ENCODE measurements around the gene CARD6.

Gene CARD6

GRCh38 chr5:40826489-40827187 lies 14.5 kb upstream of the CARD6 start:
- no peak overlapping the region; a peak in 1 of 22 replicates for H3K9ac ChIP-seq
- H3K36me3 ChIP-seq, result peaks cover 63 to 84% (median 70%) of the 10 kb centered on the region in 11 experiments
- no peaks in the 10 kb centered on the region for H3K9me3 ChIP-seq (replicated peaks in 1 of 11)
- peak overlapping the region in 2 of 11 experiments; percentile 3 to 5; a peak in 3 of 22 replicates for H3K27ac ChIP-seq
- H3K4me1 ChIP-seq, result peaks cover 6 to 31% (median 12%) of the 10 kb centered on the region in 10 experiments; a peak in 18 of 20 replicates
- no peak overlapping the region for H3K4me3 ChIP-seq
- no peak overlapping the region for H3K4me2 ChIP-seq
- no peak for TF ChIP-seq Cebpa-rat (IDR thresholded peaks at IDR 0.05)
- peaks cover 68 to 96% (median 84%) of the 10 kb centered on the region in 11 experiments; a peak in 21 of 22 replicates for H4K20me1 ChIP-seq
- no peaks in the 10 kb centered on the region for H3K27me3 ChIP-seq

GRCh38 chr5:40827188-40827977 lies 13.8 kb upstream of the CARD6 start:
- Histone ChIP-seq H3K4me3 (no peak overlapping the region), H3K4me1 (peaks cover 13 to 39% (median 20%) of the 10 kb centered on the region in 10 experiments), H3K27me3 (no peaks in the 10 kb centered on the region), H3K36me3 (peaks cover 70 to 84% (median 73%) of the 10 kb centered on the region in 11 experiments), H3K4me2 (no peak overlapping the region), H3K9ac (no peak overlapping the region), H3K9me3 (replicated peaks in 1 of 11) (no peaks in the 10 kb centered on the region), H4K20me1 (peaks cover 75 to 99% (median 92%) of the 10 kb centered on the region in 11 experiments), H3K27ac (no peak overlapping the region)
- TF ChIP-seq Cebpa-rat (IDR thresholded peaks at IDR 0.05), result no peak

DNA sequence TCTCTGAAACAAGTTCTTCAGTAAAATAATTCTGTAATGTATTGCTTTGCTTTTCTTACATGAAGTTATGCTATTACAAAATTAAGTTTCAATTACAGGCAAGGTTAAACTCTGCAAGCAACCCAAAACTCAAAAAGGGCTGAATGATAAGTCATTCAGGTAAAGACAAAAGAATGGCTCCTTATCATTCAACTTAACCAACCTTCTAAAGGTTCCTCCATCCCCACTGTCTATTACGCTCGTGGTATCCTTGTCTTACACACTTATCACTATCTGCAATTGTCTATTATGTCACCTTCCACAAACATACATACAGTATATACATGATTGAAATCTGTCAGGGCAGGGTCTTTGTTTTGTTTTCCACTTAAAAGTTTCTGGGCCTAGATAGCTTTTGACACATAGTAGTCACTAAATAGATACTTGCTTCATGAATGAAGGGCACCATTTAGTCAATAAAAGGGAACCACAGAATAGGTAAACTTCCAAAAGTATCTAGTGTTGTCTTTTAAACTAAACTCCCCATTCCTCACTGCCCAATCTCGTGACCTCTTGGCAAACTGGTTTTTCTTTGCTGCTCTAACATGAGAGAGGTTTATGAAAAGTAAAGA lies 13.0 kb upstream of the CARD6 start:
- Histone ChIP-seq H3K9ac (no peak overlapping the region), H3K27ac (no peak overlapping the region), H3K36me3 (peaks cover 77 to 86% (median 80%) of the 10 kb centered on the region in 11 experiments), H3K4me3 (no peak overlapping the region), H3K27me3 (no peaks in the 10 kb centered on the region), H3K4me1 (peaks cover 21 to 46% (median 27%) of the 10 kb centered on the region in 10 experiments), H3K4me2 (no peak overlapping the region), H4K20me1 (peaks cover 83 to 100% (median 98%) of the 10 kb centered on the region in 11 experiments), H3K9me3 (replicated peaks in 1 of 11) (no peaks in the 10 kb centered on the region)
- no peak for TF ChIP-seq Cebpa-rat (IDR thresholded peaks at IDR 0.05)

DNA sequence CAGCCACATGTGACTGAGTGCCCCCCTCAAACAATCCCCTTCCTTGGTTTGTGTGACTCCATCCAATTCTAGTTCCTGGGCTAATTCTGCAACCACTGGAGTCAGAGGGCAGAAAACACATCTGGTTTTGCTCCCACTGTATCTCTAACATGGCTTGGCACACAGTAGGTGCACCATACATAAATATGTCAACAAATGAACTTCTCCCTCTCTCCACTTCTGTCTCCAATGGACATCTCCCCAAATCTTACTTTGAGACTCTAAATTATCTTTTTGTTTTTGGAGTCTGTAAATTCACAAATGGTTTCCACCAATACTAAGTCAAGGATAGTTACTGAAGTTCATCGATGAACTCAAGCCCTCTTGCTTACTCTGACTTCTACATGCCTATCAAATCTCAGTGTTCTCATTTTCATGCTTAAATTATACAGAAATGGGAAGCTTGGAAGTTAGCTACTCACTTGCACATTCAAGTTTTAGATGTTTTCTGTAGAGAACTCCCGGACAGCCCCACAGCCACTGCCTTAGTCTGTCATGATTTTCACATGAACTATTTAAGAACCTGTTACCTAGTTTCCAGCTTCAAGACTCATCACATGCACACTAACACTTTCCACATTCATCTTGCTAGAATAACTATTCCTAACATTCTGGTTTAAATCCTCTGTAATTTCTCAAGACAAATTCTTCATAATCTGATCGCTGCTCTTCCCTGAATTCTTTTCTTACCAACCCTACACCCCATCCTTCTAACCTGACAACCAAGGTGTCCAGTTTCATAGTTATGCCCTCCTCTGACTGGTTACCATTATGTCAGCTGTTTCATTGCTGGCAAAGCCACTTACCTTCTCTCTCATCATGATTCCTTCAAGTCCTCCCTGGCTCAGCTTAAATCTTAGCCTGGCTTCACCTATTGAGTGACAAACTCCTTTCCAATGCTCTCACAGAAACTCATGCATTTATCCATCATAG lies 12.2 kb upstream of the CARD6 start:
- Histone ChIP-seq H3K4me3 (no peak overlapping the region), H3K9me3 (replicated peaks in 1 of 11) (no peaks in the 10 kb centered on the region), H3K27me3 (no peaks in the 10 kb centered on the region), H4K20me1 (peaks cover 91 to 100% (median 100%) of the 10 kb centered on the region in 11 experiments), H3K36me3 (peaks cover 85 to 94% (median 89%) of the 10 kb centered on the region in 11 experiments), H3K4me1 (peaks cover 28 to 53% (median 34%) of the 10 kb centered on the region in 10 experiments), H3K9ac (no peak overlapping the region), H3K27ac (no peak overlapping the region), H3K4me2 (0 out of 22 replicates have a peak overlapping the region, but pooled peaks of 1 of the 11 experiments have one; percentile 1)
- TF ChIP-seq Cebpa-rat (IDR thresholded peaks at IDR 0.05), result no peak

DNA sequence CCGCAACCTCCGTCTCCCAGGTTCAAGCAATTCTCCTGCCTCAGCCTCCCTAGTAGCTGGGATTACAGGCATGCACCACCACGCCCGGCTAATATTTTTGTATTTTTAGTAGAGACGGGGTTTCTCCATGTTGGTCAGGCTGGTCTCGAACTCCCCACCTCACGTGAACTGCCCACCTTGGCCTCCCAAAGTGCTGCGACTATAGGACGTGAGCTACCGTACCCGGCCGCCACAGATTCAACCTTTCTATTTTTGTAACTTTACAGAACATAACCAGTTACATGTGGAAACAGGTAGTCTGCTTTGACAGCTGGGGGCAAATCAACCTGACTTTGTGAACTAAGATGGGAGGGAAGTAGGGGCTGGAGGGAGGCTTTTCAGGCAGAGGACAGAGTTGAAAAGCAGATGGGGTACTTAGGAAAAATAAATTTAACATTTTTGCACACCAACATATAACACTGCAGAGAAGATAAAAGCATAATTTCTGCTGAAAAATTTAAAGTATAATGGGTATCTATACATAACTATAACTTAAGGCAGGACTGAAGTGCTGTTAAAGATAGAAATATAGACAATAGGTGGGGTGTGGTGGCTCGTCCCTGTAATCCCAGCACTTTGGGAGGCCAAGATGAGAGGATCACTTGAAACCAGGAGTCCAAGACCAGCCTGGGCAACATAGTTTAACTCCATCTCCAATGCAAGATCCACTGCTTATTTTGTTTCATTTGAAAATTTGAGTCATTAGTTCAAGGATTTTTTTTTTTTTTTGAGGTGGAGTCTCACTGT lies 11.2 kb upstream of the CARD6 start:
- Histone ChIP-seq H3K4me2 (peak overlapping the region in 6 of 11 experiments; percentile 0 to 98 (median 97); a peak in 6 of 22 replicates), H3K36me3 (peaks cover 90 to 98% (median 95%) of the 10 kb centered on the region in 11 experiments), H3K9me3 (replicated peaks in 1 of 11) (no peaks in the 10 kb centered on the region), H3K27ac (peak overlapping the region in 2 of 11 experiments; percentile 18 to 36; a peak in 2 of 22 replicates), H3K9ac (peak overlapping the region in 2 of 11 experiments; percentile 21 to 29; a peak in 3 of 22 replicates), H3K4me3 (no peak overlapping the region; a peak in 1 of 20 replicates), H4K20me1 (peaks cover 86 to 98% (median 93%) of the 10 kb centered on the region in 11 experiments), H3K4me1 (peaks cover 28 to 53% (median 34%) of the 10 kb centered on the region in 10 experiments), H3K27me3 (no peaks in the 10 kb centered on the region)
- TF ChIP-seq Cebpa-rat (IDR thresholded peaks at IDR 0.05), result no peak

DNA sequence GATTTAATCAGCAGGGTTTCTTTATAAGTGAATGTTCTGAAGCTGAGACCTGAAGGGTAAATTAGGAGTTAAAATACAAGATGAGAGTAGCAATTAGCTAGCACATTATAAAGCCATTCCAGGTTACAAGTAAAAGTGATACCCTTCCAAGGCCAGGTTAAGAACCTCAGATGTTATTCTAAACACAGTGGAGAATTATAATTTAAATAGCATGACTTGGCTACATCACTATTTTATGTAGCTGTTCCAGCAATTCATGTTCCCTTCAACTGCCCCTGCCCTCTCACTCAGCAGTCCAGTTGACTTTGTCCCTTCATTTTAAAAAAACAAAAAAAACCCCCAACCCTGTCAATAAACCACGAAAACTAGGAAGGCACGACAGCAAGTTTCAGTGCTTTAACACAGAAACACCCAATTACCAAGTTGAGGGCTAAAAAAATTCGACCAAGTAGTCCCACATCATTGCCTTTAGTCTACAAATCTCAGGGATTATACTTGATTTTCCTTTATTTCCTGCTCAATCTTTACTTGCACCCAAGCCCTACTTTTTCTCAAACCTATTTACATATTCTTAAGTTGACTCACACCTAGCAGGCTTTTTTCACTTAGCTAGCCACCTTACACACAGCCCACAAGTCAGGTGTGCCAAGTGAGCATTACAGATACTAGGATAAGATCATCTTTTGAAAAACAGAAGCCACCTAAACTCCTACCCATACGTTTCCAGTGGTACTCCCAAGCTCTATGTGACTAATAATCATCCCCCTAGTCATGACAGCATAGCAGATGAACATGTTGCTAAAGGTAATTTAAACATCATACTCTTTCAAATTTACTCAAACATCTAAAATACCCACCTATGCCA lies 9.6 kb upstream of the CARD6 start:
- peaks cover 0 to 8% (median 6%) of the 10 kb centered on the region in 11 experiments; a peak in 6 of 22 replicates for H3K9me3 ChIP-seq (replicated peaks in 1 of 11)
- peaks cover 69 to 81% (median 77%) of the 10 kb centered on the region in 11 experiments for H4K20me1 ChIP-seq
- H3K4me1 ChIP-seq, result peaks cover 33 to 62% (median 42%) of the 10 kb centered on the region in 10 experiments
- peak overlapping the region in 8 of 10 experiments; percentile 17 to 97 (median 90); a peak in 11 of 20 replicates for H3K4me3 ChIP-seq
- no peaks in the 10 kb centered on the region for H3K27me3 ChIP-seq
- peak overlapping the region in 2 of 11 experiments; percentile 5 to 22; a peak in 3 of 22 replicates for H3K27ac ChIP-seq
- peaks cover 77 to 81% (median 79%) of the 10 kb centered on the region in 11 experiments for H3K36me3 ChIP-seq
- no peak for TF ChIP-seq Cebpa-rat (IDR thresholded peaks at IDR 0.05)
- peak overlapping the region in 7 of 11 experiments; percentile 1 to 98 (median 16); a peak in 10 of 22 replicates for H3K9ac ChIP-seq
- peak overlapping the region; percentile 84 to 100 (median 97); a peak in 20 of 22 replicates for H3K4me2 ChIP-seq

Measured in BLaER1 treated with 17β-estradiol and CSF1 and Interleukin-3, amounts not matched to agents 10 nM and 100 nM (cell line).